ENCODE results near the gene PLCH1.

PLCH1 gene

GRCh38 chr3:155555479-155556060, 189.3 kb downstream of the PLCH1 start:
- Mint-ChIP-seq H3K36me3 (ENCODE audit: insufficient read depth) (no peaks in the 10 kb centered on the region), H3K27ac (ENCODE audit: low read depth) (no peak overlapping the region), H3K4me3 (no peak overlapping the region)

DNA sequence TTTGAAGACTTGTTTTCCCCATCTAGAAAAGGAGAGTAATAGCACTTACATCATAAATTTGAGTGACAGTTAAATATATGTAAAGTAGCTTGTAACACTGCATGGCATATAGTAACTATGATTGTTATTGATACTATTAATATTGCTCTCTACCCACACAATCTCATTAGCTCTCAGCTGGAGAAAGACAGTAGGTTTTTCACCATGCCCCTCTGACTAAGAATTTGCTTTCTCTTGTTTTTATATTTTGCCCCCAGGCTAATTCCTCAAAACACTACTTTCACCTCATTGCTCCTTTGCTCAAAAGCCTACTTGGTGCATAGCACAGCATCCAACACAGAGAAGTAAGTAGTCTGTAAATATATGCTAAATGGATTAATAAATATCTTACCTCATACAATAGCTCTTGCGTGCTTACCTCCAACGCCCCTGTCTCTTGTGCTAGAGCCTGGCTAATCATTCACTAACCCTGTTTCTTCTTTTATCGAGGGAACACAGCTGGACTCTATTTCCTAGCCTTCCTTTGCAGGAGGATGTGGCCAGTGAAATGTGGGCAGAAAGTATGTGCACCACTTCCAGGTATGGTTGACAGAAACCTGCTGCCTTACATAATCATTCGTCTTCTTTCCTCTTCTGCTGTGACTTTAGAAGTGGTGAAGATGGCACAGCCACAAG, 190.0 kb downstream of the PLCH1 start:
- ATAC-seq (replicated peaks; ENCODE audit: extremely low read depth, poor library complexity, severe bottlenecking) = no peak
- H3K27ac Mint-ChIP-seq (ENCODE audit: low read depth) = no peak overlapping the region
- H3K9me3 Mint-ChIP-seq = peaks cover 5% of the 10 kb centered on the region
- no peaks in the 10 kb centered on the region for H3K36me3 Mint-ChIP-seq (ENCODE audit: insufficient read depth)
- no peak for DNase-seq (ENCODE audit: low spot score in 2 of 2)
- H3K27me3 Mint-ChIP-seq = no peaks in the 10 kb centered on the region
- no peak overlapping the region for H3K4me3 Mint-ChIP-seq
- no peaks in the 10 kb centered on the region for H3K4me1 Mint-ChIP-seq

More at GRCh38 chr3:155555479-155556060, 189.3 kb downstream of the PLCH1 start:
- Mint-ChIP-seq H3K9me3 (peaks cover 5% of the 10 kb centered on the region), H3K4me1 (no peaks in the 10 kb centered on the region), H3K27me3 (no peaks in the 10 kb centered on the region)
- ATAC-seq (replicated peaks; ENCODE audit: extremely low read depth, poor library complexity, severe bottlenecking) (no peak), DNase-seq (ENCODE audit: low spot score in 2 of 2) (no peak)

- no peak for DNase-seq (ENCODE audit: low spot score in 2 of 2)
- Mint-ChIP-seq H3K27me3 (no peaks in the 10 kb centered on the region), H3K36me3 (ENCODE audit: insufficient read depth) (no peaks in the 10 kb centered on the region), H3K9me3 (peaks cover 5% of the 10 kb centered on the region), H3K27ac (ENCODE audit: low read depth) (no peak overlapping the region), H3K4me1 (no peaks in the 10 kb centered on the region), H3K4me3 (no peak overlapping the region)
- ATAC-seq (replicated peaks; ENCODE audit: extremely low read depth, poor library complexity, severe bottlenecking) = no peak
These were observed 191.1 kb downstream of the PLCH1 start for GRCh38 chr3:155553780-155554179.

- H3K27ac Mint-ChIP-seq (ENCODE audit: low read depth) = no peak overlapping the region
- H3K9me3 Mint-ChIP-seq = peaks cover 5% of the 10 kb centered on the region
- no peaks in the 10 kb centered on the region for H3K4me1 Mint-ChIP-seq
- no peak overlapping the region for H3K4me3 Mint-ChIP-seq
- H3K27me3 Mint-ChIP-seq = no peaks in the 10 kb centered on the region
- DNase-seq (ENCODE audit: low spot score in 2 of 2) (no peak), ATAC-seq (replicated peaks; ENCODE audit: extremely low read depth, poor library complexity, severe bottlenecking) (no peak)
- H3K36me3 Mint-ChIP-seq (ENCODE audit: insufficient read depth) = no peaks in the 10 kb centered on the region
These were observed 191.5 kb downstream of the PLCH1 start for GRCh38 chr3:155553326-155553725.

DNA sequence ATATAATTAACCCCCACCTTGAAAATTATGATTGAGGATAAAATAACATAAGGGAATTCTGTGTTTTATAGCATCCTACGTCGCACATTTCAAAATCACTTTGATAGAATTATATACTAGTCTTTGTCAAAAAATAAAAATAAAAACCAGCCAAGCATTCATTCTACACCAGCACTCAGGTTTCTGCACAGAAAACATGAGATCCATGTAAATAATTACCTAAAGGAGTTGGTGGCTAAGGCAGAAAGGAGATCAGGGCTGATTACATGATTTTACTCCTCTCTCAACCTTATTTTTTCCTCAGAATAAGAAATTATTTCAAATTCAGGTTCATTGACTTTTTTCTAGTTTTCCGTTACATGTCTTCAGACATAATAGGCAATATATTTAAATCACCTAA, 194.5 kb downstream of the PLCH1 start:
- ATAC-seq (replicated peaks; ENCODE audit: extremely low read depth, poor library complexity, severe bottlenecking) (no peak), DNase-seq (ENCODE audit: low spot score in 2 of 2) (no peak)
- Mint-ChIP-seq H3K9me3 (peaks cover 5% of the 10 kb centered on the region), H3K27ac (ENCODE audit: low read depth) (no peak overlapping the region), H3K36me3 (ENCODE audit: insufficient read depth) (no peaks in the 10 kb centered on the region), H3K4me1 (no peaks in the 10 kb centered on the region), H3K27me3 (no peaks in the 10 kb centered on the region), H3K4me3 (no peak overlapping the region)

GRCh38 chr3:155549087-155549486, 195.8 kb downstream of the PLCH1 start:
- no peaks in the 10 kb centered on the region for H3K27me3 Mint-ChIP-seq
- no peaks in the 10 kb centered on the region for H3K4me1 Mint-ChIP-seq
- H3K4me3 Mint-ChIP-seq = no peak overlapping the region
- DNase-seq (ENCODE audit: low spot score in 2 of 2) (no peak), ATAC-seq (replicated peaks; ENCODE audit: extremely low read depth, poor library complexity, severe bottlenecking) (no peak)
- H3K9me3 Mint-ChIP-seq = peaks cover 5% of the 10 kb centered on the region
- H3K36me3 Mint-ChIP-seq (ENCODE audit: insufficient read depth) = no peaks in the 10 kb centered on the region
- no peak overlapping the region for H3K27ac Mint-ChIP-seq (ENCODE audit: low read depth)

- Mint-ChIP-seq H3K27me3 (no peaks in the 10 kb centered on the region), H3K4me1 (no peaks in the 10 kb centered on the region), H3K9me3 (peaks cover 5% of the 10 kb centered on the region), H3K27ac (ENCODE audit: low read depth) (no peak overlapping the region), H3K36me3 (ENCODE audit: insufficient read depth) (no peaks in the 10 kb centered on the region), H3K4me3 (no peak overlapping the region)
- no peak for DNase-seq (ENCODE audit: low spot score in 2 of 2)
- ATAC-seq (replicated peaks; ENCODE audit: extremely low read depth, poor library complexity, severe bottlenecking) = no peak
These were observed 196.7 kb downstream of the PLCH1 start for GRCh38 chr3:155548195-155548594.

- ATAC-seq (replicated peaks; ENCODE audit: extremely low read depth, poor library complexity, severe bottlenecking) = no peak
- no peaks in the 10 kb centered on the region for H3K27me3 Mint-ChIP-seq
- no peaks in the 10 kb centered on the region for H3K36me3 Mint-ChIP-seq (ENCODE audit: insufficient read depth)
- DNase-seq (ENCODE audit: low spot score in 2 of 2) = no peak
- H3K27ac Mint-ChIP-seq (ENCODE audit: low read depth) = no peak overlapping the region
- H3K4me3 Mint-ChIP-seq = no peak overlapping the region
- H3K4me1 Mint-ChIP-seq = no peaks in the 10 kb centered on the region
- H3K9me3 Mint-ChIP-seq = peaks cover 30% of the 10 kb centered on the region
These were observed 209.8 kb downstream of the PLCH1 start for GRCh38 chr3:155535098-155535497.

- Mint-ChIP-seq H3K4me1 (no peaks in the 10 kb centered on the region), H3K4me3 (no peak overlapping the region), H3K27ac (ENCODE audit: low read depth) (no peak overlapping the region), H3K36me3 (ENCODE audit: insufficient read depth) (no peaks in the 10 kb centered on the region), H3K9me3 (peaks cover 12% of the 10 kb centered on the region), H3K27me3 (no peaks in the 10 kb centered on the region)
- no peak for DNase-seq (ENCODE audit: low spot score in 2 of 2)
- ATAC-seq (replicated peaks; ENCODE audit: extremely low read depth, poor library complexity, severe bottlenecking) = no peak
These were observed 216.3 kb downstream of the PLCH1 start for GRCh38 chr3:155528579-155528978.

DNA sequence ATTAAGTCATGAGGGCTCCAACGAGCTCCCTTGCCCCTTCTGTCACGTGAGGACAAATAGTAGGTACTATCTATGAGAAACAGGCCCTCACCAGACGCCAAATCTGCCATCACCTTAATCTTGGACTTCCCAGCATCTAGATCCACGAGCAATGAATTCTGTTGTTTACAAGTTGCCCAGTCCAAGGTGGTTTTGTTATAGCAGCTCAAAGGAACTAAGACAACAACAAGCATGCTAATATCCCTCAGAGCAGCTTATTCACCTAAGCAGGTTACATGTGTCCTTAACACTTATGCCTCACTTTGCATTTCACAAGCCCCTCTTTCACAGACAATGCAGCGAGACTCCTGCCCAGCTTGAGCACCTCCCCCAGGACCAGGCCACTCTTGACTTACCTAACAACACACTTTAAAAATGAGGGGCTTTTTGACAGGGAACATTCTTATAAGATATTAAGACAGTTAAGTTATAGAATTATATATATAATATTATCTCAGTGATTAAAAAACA, 219.5 kb downstream of the PLCH1 start:
- no peaks in the 10 kb centered on the region for H3K4me1 Mint-ChIP-seq
- no peaks in the 10 kb centered on the region for H3K36me3 Mint-ChIP-seq (ENCODE audit: insufficient read depth)
- H3K27ac Mint-ChIP-seq (ENCODE audit: low read depth) = no peak overlapping the region
- no peak for DNase-seq (ENCODE audit: low spot score in 2 of 2)
- no peak for ATAC-seq (replicated peaks; ENCODE audit: extremely low read depth, poor library complexity, severe bottlenecking)
- H3K4me3 Mint-ChIP-seq = no peak overlapping the region
- H3K9me3 Mint-ChIP-seq = peaks cover 2% of the 10 kb centered on the region
- H3K27me3 Mint-ChIP-seq = no peaks in the 10 kb centered on the region

DNA sequence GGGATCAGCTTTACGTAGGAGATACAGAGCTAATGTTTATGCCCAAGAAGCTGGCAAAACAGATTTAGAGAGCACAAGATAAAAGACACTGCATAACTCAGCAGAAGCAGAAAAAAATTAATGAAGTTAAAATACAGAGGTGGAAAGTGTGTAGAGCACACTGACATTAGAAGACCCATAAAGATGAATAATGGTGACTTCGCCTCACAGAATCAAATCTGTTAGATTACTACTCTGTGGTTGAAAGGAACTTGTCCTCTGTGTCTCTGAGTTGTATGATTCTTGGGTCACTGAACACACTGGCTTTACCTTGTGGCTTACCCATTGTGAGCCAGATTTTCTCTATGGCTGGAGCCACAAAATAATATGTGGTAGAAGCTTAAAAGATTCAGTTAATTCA, 224.4 kb downstream of the PLCH1 start:
- DNase-seq (ENCODE audit: low spot score in 2 of 2) (no peak), ATAC-seq (replicated peaks; ENCODE audit: extremely low read depth, poor library complexity, severe bottlenecking) (no peak)
- Mint-ChIP-seq H3K27ac (ENCODE audit: low read depth) (no peak overlapping the region), H3K4me1 (no peaks in the 10 kb centered on the region), H3K9me3 (no peaks in the 10 kb centered on the region), H3K4me3 (no peak overlapping the region), H3K27me3 (no peaks in the 10 kb centered on the region), H3K36me3 (ENCODE audit: insufficient read depth) (no peaks in the 10 kb centered on the region)

DNA sequence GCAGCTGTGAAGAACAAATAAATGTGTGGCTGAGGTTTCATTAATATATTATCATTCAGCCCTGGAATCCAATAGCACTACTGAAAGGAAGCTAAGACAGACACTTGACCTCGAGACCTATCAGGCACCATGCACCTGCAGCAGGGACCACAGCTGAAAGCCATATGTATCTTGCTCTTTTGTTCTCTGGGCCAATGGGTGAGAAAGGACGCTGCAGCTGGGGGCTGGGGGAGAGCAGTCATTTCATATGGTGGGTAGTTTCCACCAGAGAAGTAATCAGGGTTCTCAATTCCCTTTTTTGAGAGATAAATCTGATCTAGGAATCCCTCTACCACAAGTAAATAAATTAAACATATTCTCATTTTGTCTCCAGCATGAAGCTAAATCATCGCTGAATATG, 225.8 kb downstream of the PLCH1 start:
- H3K36me3 Mint-ChIP-seq (ENCODE audit: insufficient read depth) = no peaks in the 10 kb centered on the region
- no peak overlapping the region for H3K4me3 Mint-ChIP-seq
- no peaks in the 10 kb centered on the region for H3K9me3 Mint-ChIP-seq
- DNase-seq (ENCODE audit: low spot score in 2 of 2) (no peak), ATAC-seq (replicated peaks; ENCODE audit: extremely low read depth, poor library complexity, severe bottlenecking) (no peak)
- H3K4me1 Mint-ChIP-seq = no peaks in the 10 kb centered on the region
- H3K27me3 Mint-ChIP-seq = no peaks in the 10 kb centered on the region
- H3K27ac Mint-ChIP-seq (ENCODE audit: low read depth) = no peak overlapping the region

DNA sequence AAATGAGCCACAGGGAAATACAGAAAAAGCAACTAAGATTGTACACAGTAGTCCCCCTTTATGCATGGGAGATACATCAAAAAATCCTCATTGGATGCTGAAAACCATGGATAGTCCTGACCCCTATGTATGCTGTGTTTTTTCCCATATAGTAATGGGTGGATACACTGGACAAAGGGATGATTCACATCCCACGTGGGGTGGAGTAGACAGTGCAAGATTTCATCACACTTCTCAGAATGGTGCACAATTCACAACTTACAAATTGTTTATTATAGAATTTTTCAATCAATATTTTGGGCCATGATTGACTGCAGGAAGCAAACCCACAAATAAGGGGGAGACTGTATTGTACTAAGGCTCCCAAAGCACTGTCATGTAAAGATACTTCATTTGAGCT, 227.0 kb downstream of the PLCH1 start:
- DNase-seq (ENCODE audit: low spot score in 2 of 2) (no peak), ATAC-seq (replicated peaks; ENCODE audit: extremely low read depth, poor library complexity, severe bottlenecking) (no peak)
- Mint-ChIP-seq H3K36me3 (ENCODE audit: insufficient read depth) (no peaks in the 10 kb centered on the region), H3K9me3 (no peaks in the 10 kb centered on the region), H3K27me3 (no peaks in the 10 kb centered on the region), H3K4me1 (no peaks in the 10 kb centered on the region), H3K4me3 (no peak overlapping the region), H3K27ac (ENCODE audit: low read depth) (no peak overlapping the region)
